HG03066 (cell line): ENCODE results near the gene KRT74.

Experiments used
- ATAC-seq: cut with Tn5 transposase; IDR thresholded peaks from one replicate; pipeline ENCODE4 v1.9.1; 2021; ENCODE audit warnings: low read depth; ENCODE audit not compliant: unreplicated experiment

Gene KRT74

GRCh38 chr12:52573743-52574142 is at the start of gene KRT74:
Gene KRT74, minus strand, starts transcription at chr12:52573843. Its CDS starts 66 bp downstream, at chr12:52573777.
- no peak for ATAC-seq

GRCh38 chr12:52622349-52622748 is 48.7 kb upstream of the KRT74 start:
- ATAC-seq: no peak

GRCh38 chr12:52618866-52619265 is 45.2 kb upstream of the KRT74 start:
- no peak for ATAC-seq

- ATAC-seq: no peak
These were observed 44.6 kb upstream of the KRT74 start, which contains the start of gene KRT73 for GRCh38 chr12:52618216-52618615. Gene KRT73, minus strand, starts transcription at chr12:52618559. Its CDS starts 35 bp downstream, at chr12:52618524.

GRCh38 chr12:52617403-52617785 is 43.8 kb upstream of the KRT74 start:
- ATAC-seq: no peak

- ATAC-seq: no peak
These were observed 43.2 kb upstream of the KRT74 start for GRCh38 chr12:52616680-52617402.

GRCh38 chr12:52615912-52616311 is 42.3 kb upstream of the KRT74 start:
- no peak for ATAC-seq

GRCh38 chr12:52615208-52615868 is 41.7 kb upstream of the KRT74 start:
- ATAC-seq: no peak

GRCh38 chr12:52614381-52615207 is 41.0 kb upstream of the KRT74 start:
- ATAC-seq: no peak

GRCh38 chr12:52613384-52614030 is 39.9 kb upstream of the KRT74 start:
- ATAC-seq: no peak

- no peak for ATAC-seq
These were observed 39.1 kb upstream of the KRT74 start for GRCh38 chr12:52612431-52613383.

GRCh38 chr12:52611080-52611468 is 37.4 kb upstream of the KRT74 start:
- no peak for ATAC-seq

- no peak for ATAC-seq
These were observed 35.4 kb upstream of the KRT74 start for GRCh38 chr12:52608826-52609630.

GRCh38 chr12:52608161-52608560 is 34.5 kb upstream of the KRT74 start:
- ATAC-seq: no peak

GRCh38 chr12:52607314-52607713 is 33.7 kb upstream of the KRT74 start:
- ATAC-seq: no peak

GRCh38 chr12:52606581-52607218 is 33.1 kb upstream of the KRT74 start:
- no peak for ATAC-seq

- ATAC-seq: no peak
These were observed 32.5 kb upstream of the KRT74 start for GRCh38 chr12:52606096-52606495.

GRCh38 chr12:52605542-52605941 is 31.9 kb upstream of the KRT74 start:
- no peak for ATAC-seq
